Smooth muscle cell (in vitro differentiated cells): Measurements from ENCODE around the gene POLR2A. TPM values are rescaled to one million over a fixed set of nuclear protein-coding genes. Genes with fewer than 3 reads are reported as not detected.

Source experiments
- DNase-seq: peaks from one replicate; lab custom pipeline; 2025; ENCODE audit not compliant: unreplicated experiment; lab: John Stamatoyannopoulos, UW
- H2AFZ ChIP-seq: fragments of 200-600 bp; sonication (generic); 2 replicates; pipeline ENCODE4 v1.6.0; 2016; ENCODE audit warnings: antibody characterized with exemption, low read depth, mild to moderate bottlenecking
- H3F3A ChIP-seq: fragments of 200-600 bp; sonication (generic); 2 replicates; pipeline ENCODE4 v1.6.0; 2017; ENCODE audit warnings: antibody characterized with exemption, low read depth
- H3K27ac ChIP-seq: fragments of 200-600 bp; sonication (generic); 2 replicates; pipeline ENCODE4 v1.5.1; 2016; ENCODE audit warnings: low read depth, mild to moderate bottlenecking
- H3K27me3 ChIP-seq: fragments of 200-600 bp; sonication (generic); 2 replicates; pipeline ENCODE4 v1.6.1; 2016; ENCODE audit warnings: low read depth, mild to moderate bottlenecking
- H3K36me3 ChIP-seq: fragments of 200-600 bp; sonication (generic); 2 replicates; pipeline ENCODE4 v1.5.1; 2016; ENCODE audit warnings: low read depth
- H3K4me1 ChIP-seq: fragments of 200-600 bp; sonication (generic); 2 replicates; pipeline ENCODE4 v1.5.1; 2016; ENCODE audit warnings: low read depth
- H3K4me2 ChIP-seq: fragments of 200-600 bp; sonication (generic); 2 replicates; pipeline ENCODE4 v1.6.0; 2016; ENCODE audit warnings: mild to moderate bottlenecking
- H3K4me3 ChIP-seq: fragments of 200-600 bp; sonication (generic); 2 replicates; pipeline ENCODE4 v1.5.1; 2016; ENCODE audit warnings: mild to moderate bottlenecking
- H3K79me2 ChIP-seq: fragments of 200-600 bp; sonication (generic); 2 replicates; pipeline ENCODE4 v1.6.0; 2016; ENCODE audit warnings: low read depth, mild to moderate bottlenecking
- H3K9ac ChIP-seq: fragments of 200-600 bp; sonication (generic); 2 replicates; pipeline ENCODE4 v1.6.0; 2016; ENCODE audit warnings: low read depth
- H3K9me3 ChIP-seq: fragments of 200-600 bp; sonication (generic); replicated peaks from 2 replicates; pipeline ENCODE4 v1.5.1; 2016; ENCODE audit warnings: low read depth
- H4K20me1 ChIP-seq: fragments of 200-600 bp; sonication (generic); 2 replicates; pipeline ENCODE4 v1.6.0; 2016; ENCODE audit warnings: low read depth
- CTCF ChIP-seq: fragments of 200-600 bp; sonication (generic); IDR thresholded peaks from 2 replicates; pipeline ENCODE4 v1.5.1; 2017; ENCODE audit warnings: borderline replicate concordance, mild to moderate bottlenecking, antibody characterized with exemption; ENCODE audit not compliant: insufficient read depth, poor library complexity, severe bottlenecking
- WGBS: methylation state at CpG from one replicate; pipeline ENCODE4 v1.1.7; 2016; ENCODE audit warnings: low lambda C conversion rate; 5-methylcytosine and 5-hydroxymethylcytosine counted together
- polyA plus RNA-seq: library from polyadenylated mRNA; unstranded; fragments of >200 nt; fragmentation: Nextera tagmentation; extraction: Ambion mirVana; gene quantifications from 2 replicates; pipeline ENCODE4 v1.2.1, GENCODE V29; 2016
- total RNA-seq: library from RNA; depleted of rRNA; stranded (reverse); fragments of >200 nt; gene quantifications from 2 replicates; pipeline ENCODE4 v1.2.3, GENCODE V29; 2014

The POLR2A gene
- total and polyA plus RNA-seq, 2 experiments from 2014 or later, result 72.0 to 80.2 TPM

GRCh38 chr17:7493941-7494340 lies 9.8 kb downstream of the POLR2A start:
- DNase-seq, result no peak
- H3K36me3 ChIP-seq, result peaks cover 7% of the 10 kb centered on the region
- H2AFZ ChIP-seq, result no peak overlapping the region
- no peaks in the 10 kb centered on the region for H3K27me3 ChIP-seq
- H3K4me3 ChIP-seq, result no peak overlapping the region
- peaks cover 98% of the 10 kb centered on the region for H4K20me1 ChIP-seq
- no peaks in the 10 kb centered on the region for H3F3A ChIP-seq
- no peak overlapping the region for H3K27ac ChIP-seq
- H3K4me2 ChIP-seq, result no peak overlapping the region
- H3K4me1 ChIP-seq, result no peaks in the 10 kb centered on the region
- H3K79me2 ChIP-seq, result peaks cover 71% of the 10 kb centered on the region
- H3K9me3 ChIP-seq, result no peaks in the 10 kb centered on the region
- H3K9ac ChIP-seq, result no peak overlapping the region
- 98% methylated on average over 3 of the region's 3 CpGs for WGBS
- no peak for TF ChIP-seq CTCF

- Histone ChIP-seq H3K27me3 (no peaks in the 10 kb centered on the region), H3K79me2 (peaks cover 50% of the 10 kb centered on the region), H3K4me2 (no peak overlapping the region), H3K4me3 (no peak overlapping the region), H3K36me3 (peaks cover 12% of the 10 kb centered on the region), H3K9me3 (no peaks in the 10 kb centered on the region), H4K20me1 (peaks cover 84% of the 10 kb centered on the region), H3K9ac (no peak overlapping the region), H3K4me1 (no peaks in the 10 kb centered on the region), H2AFZ (no peak overlapping the region), H3K27ac (no peak overlapping the region), H3F3A (no peaks in the 10 kb centered on the region)
- no peak for DNase-seq
- 95% methylated on average over 11 of the region's 12 CpGs for WGBS
- no peak for TF ChIP-seq CTCF
These were observed 11.8 kb downstream of the POLR2A start for GRCh38 chr17:7495906-7496434.

GRCh38 chr17:7496470-7497183 lies 12.5 kb downstream of the POLR2A start:
- H3K9ac ChIP-seq, result no peak overlapping the region
- no peaks in the 10 kb centered on the region for H3K4me1 ChIP-seq
- TF ChIP-seq CTCF, result no peak
- no peaks in the 10 kb centered on the region for H3F3A ChIP-seq
- H3K9me3 ChIP-seq, result no peaks in the 10 kb centered on the region
- H3K27ac ChIP-seq, result no peak overlapping the region
- peaks cover 44% of the 10 kb centered on the region for H3K79me2 ChIP-seq
- H3K4me3 ChIP-seq, result no peak overlapping the region
- H4K20me1 ChIP-seq, result peaks cover 77% of the 10 kb centered on the region
- peaks cover 18% of the 10 kb centered on the region for H3K36me3 ChIP-seq
- H2AFZ ChIP-seq, result no peak overlapping the region
- DNase-seq, result no peak
- 96% methylated on average over 20 of the region's 20 CpGs for WGBS
- no peak overlapping the region for H3K4me2 ChIP-seq
- no peaks in the 10 kb centered on the region for H3K27me3 ChIP-seq

GRCh38 chr17:7497228-7497627 lies 13.1 kb downstream of the POLR2A start:
- Histone ChIP-seq H3K4me1 (no peaks in the 10 kb centered on the region), H3K4me3 (no peak overlapping the region), H3K27me3 (no peaks in the 10 kb centered on the region), H3K4me2 (no peak overlapping the region), H3K27ac (no peak overlapping the region), H2AFZ (no peak overlapping the region), H3K79me2 (peaks cover 38% of the 10 kb centered on the region), H3F3A (no peaks in the 10 kb centered on the region), H3K9me3 (no peaks in the 10 kb centered on the region), H3K9ac (no peak overlapping the region), H3K36me3 (peaks cover 18% of the 10 kb centered on the region), H4K20me1 (peaks cover 75% of the 10 kb centered on the region)
- 98% methylated on average over 10 of the region's 10 CpGs for WGBS
- no peak for TF ChIP-seq CTCF
- no peak for DNase-seq
